Neuronal stem cell (in vitro differentiated cells): ENCODE measurements around the gene OLIG3.
A peak's percentile ranks its signal among the peaks of the same experiment; 100 is the strongest.

Experiments used
- DNase-seq: peaks from one replicate; pipeline ENCODE4 v3.0.0-alpha.2; 2013; ENCODE audit warnings: low spot score
- H2AFZ ChIP-seq: one replicate; pipeline ENCODE4 v1.6.1; 2013; ENCODE audit warnings: mild to moderate bottlenecking, low read length, inconsistent platforms
- H2AK5ac ChIP-seq: 2 replicates; pipeline ENCODE4 v1.6.1; 2013; ENCODE audit warnings: low read depth, mild to moderate bottlenecking, inconsistent platforms, low read length, moderate library complexity, mixed read lengths
- H2BK120ac ChIP-seq: 2 replicates; pipeline ENCODE4 v1.6.1; 2013; ENCODE audit warnings: low read depth, mild to moderate bottlenecking, inconsistent platforms, low read length, moderate library complexity, mixed read lengths
- H2BK12ac ChIP-seq: one replicate; pipeline ENCODE4 v1.6.1; 2013; ENCODE audit warnings: low read length, inconsistent platforms
- H2BK15ac ChIP-seq: 2 replicates; pipeline ENCODE4 v1.6.1; 2013; ENCODE audit warnings: mild to moderate bottlenecking, low read length, inconsistent platforms, mixed read lengths
- H2BK5ac ChIP-seq: one replicate; pipeline ENCODE4 v1.6.1; 2013; ENCODE audit warnings: inconsistent platforms, mild to moderate bottlenecking, low read length, moderate library complexity
- H3K14ac ChIP-seq: one replicate; pipeline ENCODE4 v1.6.1; 2013; ENCODE audit warnings: low read length, inconsistent platforms
- H3K18ac ChIP-seq: 2 replicates; pipeline ENCODE4 v1.6.1; 2013; ENCODE audit warnings: low read length, inconsistent platforms
- H3K23ac ChIP-seq: 2 replicates; pipeline ENCODE4 v1.6.1; 2013; ENCODE audit warnings: low read depth, mild to moderate bottlenecking, mixed read lengths, low read length, inconsistent platforms; ENCODE audit not compliant: poor library complexity
- H3K27ac ChIP-seq: replicated peaks from 3 replicates; pipeline ENCODE4 v1.5.1; 2013; ENCODE audit warnings: low read length, inconsistent platforms
- H3K27me3 ChIP-seq, 3 experiments: 2 replicates each; pipeline ENCODE4 v1.6.1; 2013; ENCODE audit warnings: low read length in 3 of 3, mild to moderate bottlenecking in 2 of 3, inconsistent platforms in 1 of 3, low read depth in 1 of 3, mixed read lengths in 1 of 3, moderate library complexity in 1 of 3; ENCODE audit not compliant: control insufficient read depth in 3 of 3, insufficient read depth in 3 of 3
- H3K36me3 ChIP-seq, 2 donors: replicated peaks in 1 of 2; 2 replicates each; pipeline ENCODE4 v1.6.1; 2013; ENCODE audit warnings: low read length in 2 of 2; ENCODE audit not compliant: control insufficient read depth in 2 of 2, insufficient read depth in 2 of 2
- H3K4ac ChIP-seq: 2 replicates; pipeline ENCODE4 v1.6.1; 2013; ENCODE audit warnings: inconsistent platforms, mild to moderate bottlenecking, low read length, moderate library complexity
- H3K4me1 ChIP-seq, 2 donors: 1 replicate in 1 of 2; 2 replicates in 1 of 2; pipeline ENCODE4 v1.6.1; 2013; ENCODE audit warnings: low read length in 2 of 2, low read depth in 1 of 2; ENCODE audit not compliant: control insufficient read depth in 2 of 2, insufficient read depth in 1 of 2
- H3K4me2 ChIP-seq: one replicate; pipeline ENCODE4 v1.6.1; 2013; ENCODE audit warnings: mild to moderate bottlenecking, low read length, inconsistent platforms; ENCODE audit not compliant: insufficient read depth, poor library complexity, severe bottlenecking
- H3K4me3 ChIP-seq, 2 donors: 2 replicates each; pipeline ENCODE4 v1.5.1; 2013; ENCODE audit warnings: low read length in 2 of 2, mild to moderate bottlenecking in 2 of 2, inconsistent platforms in 1 of 2, moderate library complexity in 1 of 2
- H3K79me1 ChIP-seq: one replicate; pipeline ENCODE4 v1.6.1; 2013; ENCODE audit warnings: low read depth, mild to moderate bottlenecking, inconsistent platforms, low read length, moderate library complexity
- H3K9ac ChIP-seq: one replicate; pipeline ENCODE4 v1.6.1; 2013; ENCODE audit warnings: mild to moderate bottlenecking, low read depth, low read length, inconsistent platforms; ENCODE audit not compliant: poor library complexity
- H3K9me3 ChIP-seq, 2 donors: replicated peaks in 1 of 2; 2 replicates each; pipeline versions ENCODE3 to v1.6.1; 2013; ENCODE audit warnings: low read length in 2 of 2, mild to moderate bottlenecking in 2 of 2, inconsistent platforms in 1 of 2, low read depth in 1 of 2, mixed read lengths in 1 of 2, moderate library complexity in 1 of 2; ENCODE audit not compliant: control insufficient read depth in 2 of 2, insufficient read depth in 1 of 2
- H4K8ac ChIP-seq: one replicate; pipeline ENCODE4 v1.6.1; 2013; ENCODE audit warnings: low read depth, mild to moderate bottlenecking, inconsistent platforms, low read length, moderate library complexity
- H4K91ac ChIP-seq: one replicate; pipeline ENCODE4 v1.6.1; 2013; ENCODE audit warnings: low read length, low read depth, mild to moderate bottlenecking, inconsistent platforms; ENCODE audit not compliant: poor library complexity
- WGBS, 2 donors: extraction: QIAGEN DNeasy Blood & Tissue Kit; methylation state at CpG; one replicate each; pipeline ENCODE4 v1.1.7; 2013; ENCODE audit warnings: missing lambda C conversion rate in 2 of 2, mixed read lengths in 1 of 2; ENCODE audit not compliant: insufficient read length in 2 of 2, insufficient replicate concordance in 1 of 2; ENCODE audit errors: extremely low coverage in 2 of 2; 5-methylcytosine and 5-hydroxymethylcytosine counted together

OLIG3 gene

DNA sequence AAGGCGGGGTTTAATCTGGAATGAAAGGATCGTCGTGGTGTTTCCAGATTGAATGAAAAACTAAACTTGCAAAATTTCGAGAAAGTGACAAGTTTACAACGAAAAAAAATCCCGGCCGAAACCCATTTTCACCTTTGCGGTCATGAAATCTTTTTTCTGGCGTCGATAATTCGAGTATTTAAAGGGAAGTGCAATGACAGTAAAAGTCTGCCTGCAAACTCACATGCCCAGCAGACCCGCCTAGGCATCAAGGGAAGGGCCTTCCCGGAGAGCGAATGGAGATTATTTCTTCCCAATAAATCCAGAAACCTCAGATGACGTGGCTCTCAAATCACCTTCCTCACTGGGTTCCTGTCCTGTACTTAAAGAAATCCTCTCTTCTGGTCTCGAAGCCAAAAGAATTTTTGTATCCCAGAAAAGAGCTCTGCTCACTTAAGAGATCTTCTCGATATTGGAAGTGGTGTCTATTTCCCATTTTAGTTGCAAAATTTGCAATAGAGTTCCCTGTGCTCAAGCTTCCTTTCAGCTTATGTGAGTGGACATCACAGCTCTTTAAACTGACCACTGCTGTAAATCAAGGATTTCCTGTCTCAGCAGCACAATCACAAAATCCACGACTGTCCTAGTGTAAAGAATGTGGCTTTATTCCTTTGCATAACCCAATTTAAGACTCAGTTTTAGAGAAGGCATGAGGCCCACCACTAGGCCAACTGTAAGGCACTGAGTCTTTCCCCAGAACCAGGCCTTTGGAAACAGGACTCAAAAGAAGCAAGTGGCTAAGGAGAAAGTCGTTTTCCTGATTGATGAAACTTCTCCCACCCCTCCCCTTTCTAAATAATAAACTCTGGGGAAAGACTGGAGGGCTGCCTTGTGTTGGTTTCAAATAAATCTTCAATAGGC lies 3.9 kb downstream of the OLIG3 start:
- Histone ChIP-seq H3K27me3 (peaks cover 48 to 100% (median 87%) of the 10 kb centered on the region in 3 experiments), H3K79me1 (no peaks in the 10 kb centered on the region), H2AFZ (no peak overlapping the region), H2BK120ac (no peak overlapping the region), H2AK5ac (no peak overlapping the region), H2BK15ac (no peak overlapping the region), H3K18ac (no peak overlapping the region), H3K27ac (no peak overlapping the region), H2BK12ac (no peak overlapping the region), H3K23ac (no peak overlapping the region), H3K9ac (no peak overlapping the region), H3K14ac (no peak overlapping the region), H4K91ac (no peak overlapping the region), H3K36me3 (no peaks in the 10 kb centered on the region), H3K4me3 (no peak overlapping the region), H4K8ac (no peak overlapping the region), H3K4ac (no peak overlapping the region), H3K4me1 (peaks cover 0 to 22% of the 10 kb centered on the region in 2 donors), H3K9me3 (peaks cover 0 to 2% of the 10 kb centered on the region in 2 donors), H2BK5ac (no peak overlapping the region), H3K4me2 (peak overlapping the region; percentile 36)
- WGBS, 2 donors = no CpG with 5 or more reads among the region's 19 CpGs
- DNase-seq = peak; percentile 18

DNA sequence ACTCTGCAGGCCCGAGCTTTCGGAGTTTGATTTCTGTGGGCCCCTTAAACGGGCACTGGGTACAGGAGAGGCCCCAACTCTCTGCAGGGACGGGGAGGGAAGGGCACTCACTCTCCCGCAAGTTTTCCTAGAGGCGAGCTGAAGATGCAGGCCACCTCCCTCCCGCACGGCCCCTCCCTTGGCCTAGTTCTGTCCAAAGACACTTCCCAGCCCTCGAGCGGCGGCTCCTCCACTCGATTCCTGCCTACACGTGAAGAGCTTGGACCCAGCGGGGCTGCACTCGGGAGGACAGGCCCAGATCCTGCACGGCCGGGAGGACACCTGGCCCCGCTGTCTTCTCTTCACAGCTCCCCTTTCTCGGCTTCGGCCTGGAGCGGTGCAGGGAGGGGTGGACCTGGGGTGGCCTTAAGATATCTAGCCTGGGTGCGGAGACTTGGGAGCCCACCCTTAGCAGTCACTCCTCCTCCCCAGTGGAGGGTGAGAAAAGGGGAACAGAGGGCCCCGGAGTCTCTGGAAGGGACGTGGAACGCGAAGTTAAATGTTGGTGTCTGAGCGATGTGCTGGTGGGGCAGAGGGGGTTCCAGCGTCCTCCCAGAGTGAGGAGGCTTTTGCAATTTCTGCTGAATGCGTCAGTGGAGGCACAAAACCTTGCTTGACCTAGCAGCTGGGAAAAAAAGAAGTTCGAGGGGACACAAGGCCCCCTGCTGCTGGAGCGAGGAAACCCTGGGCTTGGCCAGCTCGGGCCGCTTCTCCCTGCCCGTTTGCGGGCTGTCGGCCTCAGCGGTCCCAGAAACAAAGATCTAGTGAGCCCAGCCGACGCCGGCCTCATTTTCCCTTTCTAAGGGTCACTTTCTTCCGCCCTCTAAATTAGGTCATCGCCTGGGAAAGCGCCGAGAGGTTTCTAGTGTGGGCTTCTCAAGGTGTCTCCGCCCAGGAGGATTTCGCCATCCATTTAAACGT lies 4.9 kb downstream of the OLIG3 start:
- WGBS, 2 donors = no CpG with 5 or more reads among the region's 47 CpGs
- H3K14ac ChIP-seq = no peak overlapping the region
- no peak overlapping the region for H3K4me3 ChIP-seq
- no peak overlapping the region for H3K4ac ChIP-seq
- H2BK12ac ChIP-seq = peak overlapping the region; percentile 46
- H3K79me1 ChIP-seq = no peaks in the 10 kb centered on the region
- no peak overlapping the region for H4K91ac ChIP-seq
- peak overlapping the region; percentile 87 for H3K18ac ChIP-seq
- peak; percentile 46 for DNase-seq
- H3K4me2 ChIP-seq = peak overlapping the region; percentile 46
- peak overlapping the region; percentile 59 for H2AFZ ChIP-seq
- no peaks in the 10 kb centered on the region for H3K36me3 ChIP-seq
- peak overlapping the region; percentile 26 for H2BK120ac ChIP-seq
- peaks cover 0 to 17% of the 10 kb centered on the region in 2 donors for H3K4me1 ChIP-seq
- no peak overlapping the region for H2BK15ac ChIP-seq
- H3K27ac ChIP-seq = no peak overlapping the region
- peak overlapping the region; percentile 28 for H2BK5ac ChIP-seq
- H4K8ac ChIP-seq = no peak overlapping the region
- H2AK5ac ChIP-seq = peak overlapping the region; percentile 74
- H3K23ac ChIP-seq = peak overlapping the region; percentile 37
- H3K9ac ChIP-seq = no peak overlapping the region
- H3K9me3 ChIP-seq = peaks cover 0 to 2% of the 10 kb centered on the region in 2 donors
- H3K27me3 ChIP-seq = peaks cover 48 to 96% (median 78%) of the 10 kb centered on the region in 3 experiments

DNA sequence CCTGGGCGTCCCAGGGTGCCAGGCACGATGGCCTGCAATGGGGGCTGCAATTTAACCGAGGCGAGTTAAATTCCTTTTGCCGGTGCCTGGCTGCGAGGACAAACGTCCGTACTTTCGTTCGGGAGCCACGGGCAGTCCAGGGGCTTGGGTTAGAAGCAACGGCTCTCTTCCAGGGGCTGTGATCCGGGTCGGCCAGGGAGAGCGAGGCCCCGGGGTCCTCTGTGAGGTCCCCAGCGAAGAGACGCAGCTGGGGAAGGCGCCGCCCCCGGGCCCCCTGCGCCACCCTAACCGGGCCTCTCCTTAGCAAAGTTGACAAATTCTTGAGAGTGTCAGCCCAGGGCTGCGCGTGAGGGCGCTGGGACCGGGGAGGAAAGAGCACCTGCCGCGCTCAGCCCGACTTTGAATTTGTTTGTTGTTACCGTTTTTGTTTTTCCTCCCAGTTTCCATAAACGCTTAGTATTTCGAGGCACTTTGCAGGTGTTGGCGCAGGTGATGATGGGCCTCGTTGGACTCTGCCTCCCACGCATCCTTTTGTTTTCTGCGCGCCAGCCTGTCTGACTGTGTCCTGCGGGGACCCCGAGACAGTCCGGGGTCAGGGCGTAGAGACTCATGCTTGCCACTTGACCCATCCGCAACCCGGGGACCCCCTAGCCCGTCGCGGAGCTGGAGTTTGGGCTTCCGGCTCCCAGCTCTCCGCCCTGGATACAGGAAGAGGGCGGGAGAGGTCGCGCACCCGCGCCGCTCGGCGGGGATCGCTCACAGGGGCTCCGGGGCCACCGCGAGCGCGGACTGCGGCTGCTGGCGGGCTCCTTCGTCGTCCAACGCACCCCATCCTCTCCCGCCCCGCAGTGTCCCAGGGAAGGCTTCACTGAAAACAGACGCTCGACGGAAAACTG lies 5.8 kb downstream of the OLIG3 start:
- Histone ChIP-seq H2BK12ac (no peak overlapping the region), H3K18ac (peak overlapping the region; percentile 87), H3K9ac (no peak overlapping the region), H3K4me3 (no peak overlapping the region), H3K4ac (no peak overlapping the region), H2BK15ac (no peak overlapping the region), H2AFZ (peak overlapping the region; percentile 59), H3K36me3 (no peaks in the 10 kb centered on the region), H2BK120ac (no peak overlapping the region), H3K9me3 (no peaks in the 10 kb centered on the region), H3K4me1 (peaks cover 0 to 10% of the 10 kb centered on the region in 2 donors), H3K4me2 (peak overlapping the region; percentile 46), H3K79me1 (no peaks in the 10 kb centered on the region), H4K8ac (no peak overlapping the region), H3K14ac (no peak overlapping the region), H2AK5ac (peak overlapping the region; percentile 18), H3K27ac (no peak overlapping the region), H4K91ac (no peak overlapping the region), H2BK5ac (peak overlapping the region; percentile 28), H3K27me3 (peaks cover 40 to 89% (median 68%) of the 10 kb centered on the region in 3 experiments), H3K23ac (peak overlapping the region; percentile 13)
- peak; percentile 38 for DNase-seq
- WGBS, 2 donors = no CpG with 5 or more reads among the region's 73 CpGs
